IMR-90 (cell line): Measurements from ENCODE around the gene DMD.

Experiments used
- CHD1 ChIP-seq: IDR thresholded peaks from 2 replicates; pipeline ENCODE4 v1.6.1; 2012; ENCODE audit warnings: low read depth, low read length, improper control_type of control experiment
- CTCF ChIP-seq: conservative IDR thresholded peaks from 2 replicates; pipeline ENCODE4 v1.5.1; 2012; ENCODE audit warnings: mild to moderate bottlenecking, low read depth, low read length, improper control_type of control experiment
- MAZ ChIP-seq: IDR thresholded peaks from 2 replicates; pipeline ENCODE4 v1.6.1; 2012; ENCODE audit warnings: low read depth, mild to moderate bottlenecking, low read length, improper control_type of control experiment, moderate library complexity, borderline replicate concordance
- MXI1 ChIP-seq: IDR thresholded peaks from 2 replicates; pipeline ENCODE4 v1.6.1; 2012; ENCODE audit warnings: low read depth, mild to moderate bottlenecking, low read length, moderate library complexity, borderline replicate concordance
- NFE2L2 ChIP-seq: fragments of 150-350 bp; IDR thresholded peaks from 2 replicates; pipeline ENCODE4 v1.6.1; 2016; ENCODE audit warnings: low read depth, mild to moderate bottlenecking, low read length
- POLR2A ChIP-seq: IDR thresholded peaks from 2 replicates; pipeline ENCODE4 v1.6.1; 2012; ENCODE audit warnings: mild to moderate bottlenecking, low read depth, low read length
- RAD21 ChIP-seq: IDR thresholded peaks from 2 replicates; pipeline ENCODE4 v1.6.1; 2012; ENCODE audit warnings: low read length, improper control_type of control experiment
- RCOR1 ChIP-seq: IDR thresholded peaks from 2 replicates; pipeline ENCODE4 v1.6.1; 2012; ENCODE audit warnings: mild to moderate bottlenecking, low read length, improper control_type of control experiment; ENCODE audit not compliant: insufficient replicate concordance
- RFX5 ChIP-seq: IDR thresholded peaks from 2 replicates; pipeline ENCODE4 v1.8.0; 2012; ENCODE audit warnings: low read depth, mild to moderate bottlenecking, low read length, moderate library complexity
- SMC3 ChIP-seq: fragments of 150-350 bp; IDR thresholded peaks from 2 replicates; pipeline ENCODE4 v1.6.1; 2016; ENCODE audit warnings: low read depth, mild to moderate bottlenecking, antibody characterized with exemption, low read length, moderate library complexity
- USF2 ChIP-seq: fragments of 150-350 bp; IDR thresholded peaks from 2 replicates; pipeline ENCODE4 v1.6.1; 2017; ENCODE audit warnings: mild to moderate bottlenecking, antibody characterized with exemption, low read length, low read depth

GRCh38 chrX:31301203-31301602, 1910.1 kb downstream of the DMD start:
- TF ChIP-seq CTCF (no peak), RCOR1 (no peak), MXI1 (no peak), POLR2A (no peak), MAZ (no peak), RFX5 (no peak), CHD1 (no peak), NFE2L2 (no peak), USF2 (no peak), SMC3 (no peak), RAD21 (no peak)
